Vagina (tissue), 2 donors: ENCODE results near the gene TK2. TPM values are rescaled to one million over a fixed set of nuclear protein-coding genes. Genes with fewer than 3 reads are reported as not detected.

Experiments used
- DNase-seq, 2 donors: peaks; one replicate each; pipeline ENCODE4 v3.0.0-alpha.2; 2017; ENCODE audit errors: extremely low spot score in 2 of 2
- H3K27ac ChIP-seq: fragments of 200-600 bp; sonication (generic); one replicate; pipeline ENCODE4 v1.5.1; 2019
- H3K27me3 ChIP-seq: fragments of 200-600 bp; sonication (generic); one replicate; pipeline ENCODE4 v1.5.1; 2019
- H3K36me3 ChIP-seq, 2 donors: fragments of 200-600 bp; sonication (generic); one replicate each; pipeline ENCODE4 v1.5.1; 2017 to 2019
- H3K4me1 ChIP-seq: fragments of 200-600 bp; sonication (generic); one replicate; pipeline ENCODE4 v1.5.1; 2019
- H3K4me3 ChIP-seq, 2 donors: fragments of 200-600 bp; sonication (generic); 1 replicate in 1 of 2; 2 replicates in 1 of 2; pipeline ENCODE4 v1.5.1; 2016 to 2019
- H3K9me3 ChIP-seq: fragments of 200-600 bp; sonication (generic); one replicate; pipeline ENCODE4 v1.5.1; 2019
- CTCF ChIP-seq, 3 experiments: fragments of 450-650 bp in 2 of 3; fragments of 200-600 bp in 1 of 3; sonication (generic) in 1 of 3; IDR thresholded peaks; one replicate each; pipeline ENCODE4 v1.5.1; 2017 to 2019; ENCODE audit warnings: antibody characterized with exemption in 3 of 3, mild to moderate bottlenecking in 2 of 3, moderate library complexity in 2 of 3
- POLR2A ChIP-seq, 2 donors: fragments of 450-650 bp; IDR thresholded peaks; one replicate each; pipeline ENCODE4 v1.6.1; 2017; ENCODE audit warnings: antibody characterized with exemption in 2 of 2, mild to moderate bottlenecking in 2 of 2, moderate library complexity in 2 of 2
- POLR2AphosphoS5 ChIP-seq, 2 donors: sonication (generic); formaldehyde crosslinking; IDR thresholded peaks; one replicate each; pipeline ENCODE4 v1.9.0; 2017; ENCODE audit warnings: antibody characterized with exemption in 2 of 2, mild to moderate bottlenecking in 2 of 2, low read depth in 1 of 2; ENCODE audit not compliant: insufficient read depth in 1 of 2
- intact Hi-C: fragments of 100-400 bp; cut with DNase I; formaldehyde crosslinking; loops from one replicate; pipeline ENCODE4 v1.15.1; 2023
- total RNA-seq: library from RNA; depleted of rRNA; stranded (reverse); fragments of >200 nt; gene quantifications from one replicate; pipeline ENCODE4 v1.2.3, GENCODE V29; 2016

The TK2 gene
- total RNA-seq, 1 donor from 2014 or later = 43.2 TPM

DNA sequence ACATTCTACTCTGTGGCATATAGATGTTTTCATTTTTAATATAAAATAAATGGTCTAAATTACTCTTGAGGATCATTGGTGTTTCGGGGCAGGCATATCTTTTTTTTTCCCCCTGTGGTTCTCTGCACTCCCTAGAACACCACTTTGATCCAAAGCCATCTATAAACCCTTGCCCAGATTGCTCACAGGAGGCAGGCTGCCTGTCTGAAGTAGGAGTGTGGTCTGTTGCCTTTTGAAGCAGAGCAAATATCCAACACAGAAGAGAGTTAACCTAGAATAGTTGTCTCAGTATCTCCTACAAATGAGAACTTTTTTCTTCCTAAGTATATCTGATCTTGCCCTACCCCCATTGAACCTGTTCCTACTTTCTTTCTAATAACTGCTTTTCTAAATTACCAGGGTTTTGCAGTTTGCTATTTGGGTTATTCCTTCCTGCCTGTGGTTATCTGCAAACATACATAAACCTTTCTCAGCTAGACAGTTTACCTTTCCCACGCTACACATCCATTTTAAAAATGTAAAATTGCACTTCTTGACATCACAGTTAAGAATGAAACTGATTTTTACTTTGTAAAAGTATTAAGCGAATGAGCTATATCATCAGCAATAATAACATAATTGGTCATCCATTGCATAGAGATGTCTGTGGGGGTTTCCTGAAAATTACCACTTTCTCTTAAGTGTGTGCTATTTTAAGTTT lies 11.6 kb upstream of the TK2 start:
- H3K27ac ChIP-seq = no peak overlapping the region
- intact Hi-C loops = no loop called here
- no peak for DNase-seq
- H3K27me3 ChIP-seq = no peaks in the 10 kb centered on the region
- no peaks in the 10 kb centered on the region for H3K4me1 ChIP-seq
- H3K36me3 ChIP-seq = peaks cover 0 to 10% of the 10 kb centered on the region in 2 donors
- H3K4me3 ChIP-seq = no peak overlapping the region
- H3K9me3 ChIP-seq = no peaks in the 10 kb centered on the region
- TF ChIP-seq POLR2AphosphoS5 (IDR thresholded peaks at IDR 0.05; ENCODE audit: insufficient read depth in 1 of 2, low read depth in 1 of 2) (no peak), POLR2A (IDR thresholded peaks at IDR 0.05) (no peak), CTCF (IDR thresholded peaks at IDR 0.05) (no peak)

GRCh38 chr16:66560107-66560506 lies 10.2 kb upstream of the TK2 start:
- TF ChIP-seq POLR2A (IDR thresholded peaks at IDR 0.05) = no peak
- no peak for TF ChIP-seq CTCF (IDR thresholded peaks at IDR 0.05)
- no peak for TF ChIP-seq POLR2AphosphoS5 (IDR thresholded peaks at IDR 0.05; ENCODE audit: insufficient read depth in 1 of 2, low read depth in 1 of 2)
- no peak overlapping the region for H3K4me3 ChIP-seq
- no peaks in the 10 kb centered on the region for H3K27me3 ChIP-seq
- no peak overlapping the region for H3K27ac ChIP-seq
- H3K36me3 ChIP-seq = peaks cover 0 to 4% of the 10 kb centered on the region in 2 donors
- no peak for DNase-seq
- intact Hi-C loops = no loop called here
- peaks cover 8% of the 10 kb centered on the region for H3K4me1 ChIP-seq
- H3K9me3 ChIP-seq = no peaks in the 10 kb centered on the region

DNA sequence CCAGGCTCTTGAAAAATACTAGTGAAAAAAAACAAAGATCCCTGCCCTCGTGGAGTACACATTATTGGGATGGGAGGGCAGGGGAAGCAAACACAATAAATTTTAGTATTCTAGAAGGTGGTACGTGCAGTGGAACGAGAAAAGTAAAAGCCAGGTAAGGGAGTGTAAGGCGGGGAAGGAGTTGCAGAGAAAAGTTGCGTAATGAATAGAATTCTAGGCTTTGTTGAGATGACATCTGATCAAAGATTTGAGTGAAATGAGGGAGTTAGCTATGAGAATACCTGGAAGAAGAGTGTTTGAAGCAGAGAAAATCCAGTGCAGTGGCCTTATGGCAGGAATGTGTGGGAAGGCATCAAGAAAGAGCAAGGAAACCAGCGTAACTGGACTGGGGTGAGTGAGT lies 4.6 kb upstream of the TK2 start:
- Histone ChIP-seq H3K9me3 (no peaks in the 10 kb centered on the region), H3K4me1 (peaks cover 51% of the 10 kb centered on the region), H3K4me3 (no peak overlapping the region), H3K27ac (no peak overlapping the region), H3K36me3 (no peaks in the 10 kb centered on the region), H3K27me3 (no peaks in the 10 kb centered on the region)
- peak in 1 of 2 donors; percentile 58 for DNase-seq
- intact Hi-C loops = loop anchor here (10.0 kb wide), 1 partner anchor 50 kb away; no protein-coding TSS in a partner anchor
- no peak for TF ChIP-seq POLR2A (IDR thresholded peaks at IDR 0.05)

DNA sequence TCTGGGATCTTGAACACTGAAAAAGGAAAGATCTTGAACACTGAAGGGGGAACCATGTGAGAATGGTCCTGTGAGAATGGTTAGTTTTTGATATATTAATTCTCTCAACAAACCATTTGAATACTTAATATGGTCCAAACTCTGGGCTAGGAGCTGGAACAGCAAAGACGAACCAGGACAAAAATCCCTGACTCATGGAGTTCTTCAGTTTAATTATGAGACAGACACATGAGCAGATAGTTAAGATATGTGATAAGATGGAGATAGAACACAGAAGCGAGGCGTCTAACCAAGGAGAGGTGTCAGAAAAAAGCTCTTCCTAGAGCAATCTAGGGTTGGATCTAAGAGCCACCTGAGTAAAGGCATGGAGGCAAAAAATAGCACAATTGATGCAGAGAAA lies 4.1 kb upstream of the TK2 start:
- TF ChIP-seq CTCF (IDR thresholded peaks at IDR 0.05) (no peak), POLR2AphosphoS5 (IDR thresholded peaks at IDR 0.05; ENCODE audit: insufficient read depth in 1 of 2, low read depth in 1 of 2) (no peak), POLR2A (IDR thresholded peaks at IDR 0.05) (no peak)
- no peak for DNase-seq
- H3K36me3 ChIP-seq = no peaks in the 10 kb centered on the region
- no peaks in the 10 kb centered on the region for H3K9me3 ChIP-seq
- intact Hi-C loops = loop anchor here (10.0 kb wide), 1 partner anchor 49 kb away; no protein-coding TSS in a partner anchor
- H3K4me3 ChIP-seq = peak overlapping the region; percentile 58 to 64
- peaks cover 56% of the 10 kb centered on the region for H3K4me1 ChIP-seq
- peak overlapping the region; percentile 89 for H3K27ac ChIP-seq
- H3K27me3 ChIP-seq = no peaks in the 10 kb centered on the region

- Histone ChIP-seq H3K36me3 (no peaks in the 10 kb centered on the region), H3K4me1 (peaks cover 60% of the 10 kb centered on the region), H3K27me3 (no peaks in the 10 kb centered on the region), H3K9me3 (no peaks in the 10 kb centered on the region), H3K4me3 (peak overlapping the region; percentile 58 to 64), H3K27ac (peak overlapping the region; percentile 89)
- no peak for TF ChIP-seq POLR2AphosphoS5 (IDR thresholded peaks at IDR 0.05; ENCODE audit: insufficient read depth in 1 of 2, low read depth in 1 of 2)
- TF ChIP-seq POLR2A (IDR thresholded peaks at IDR 0.05) = no peak
- TF ChIP-seq CTCF (IDR thresholded peaks at IDR 0.05) = no peak
- intact Hi-C loops = loop anchor here (10.0 kb wide), 1 partner anchor 48 kb away; no protein-coding TSS in a partner anchor
- peak in 1 of 2 donors; percentile 70 for DNase-seq
These were observed 3.3 kb upstream of the TK2 start for GRCh38 chr16:66553223-66553622.
